Type B pancreatic cell (in vitro differentiated cells): ENCODE results near the gene CCDC159. TPM values are rescaled to one million over a fixed set of nuclear protein-coding genes. Genes with fewer than 3 reads are reported as not detected.

Experiments used
- DNase-seq: peaks from one replicate; pipeline ENCODE4 v3.0.0; 2021; ENCODE audit warnings: mixed read lengths; ENCODE audit not compliant: unreplicated experiment; ENCODE audit errors: extremely low spot score
- H3K27ac Mint-ChIP-seq: 2 replicates; pipeline ENCODE4 v1.8.0; 2021; ENCODE audit warnings: mild to moderate bottlenecking, mixed read lengths
- H3K27me3 Mint-ChIP-seq: 2 replicates; pipeline ENCODE4 v1.8.0; 2021; ENCODE audit warnings: mixed read lengths
- H3K36me3 Mint-ChIP-seq: 2 replicates; pipeline ENCODE4 v1.8.0; 2021; ENCODE audit warnings: mixed read lengths
- H3K4me1 Mint-ChIP-seq: one replicate; pipeline ENCODE4 v1.8.0; 2021; ENCODE audit warnings: mixed read lengths; ENCODE audit not compliant: unreplicated experiment
- H3K4me3 Mint-ChIP-seq: 2 replicates; pipeline ENCODE4 v1.8.0; 2021; ENCODE audit warnings: mild to moderate bottlenecking, mixed read lengths
- H3K9me3 Mint-ChIP-seq: 2 replicates; pipeline ENCODE4 v1.8.0; 2021; ENCODE audit warnings: mixed read lengths
- total RNA-seq: library from RNA; stranded (reverse); gene quantifications from 2 replicates; pipeline ENCODE4 v1.2.1, GENCODE V29; 2021; ENCODE audit warnings: low replicate concordance
- TF ChIP-seq, protein P1 (sequence below): fragments of 200-600 bp; sonication (generic); conservative IDR thresholded peaks from 2 replicates; pipeline ENCODE4 v1.5.0; 2021; ENCODE audit warnings: antibody characterized with exemption, mild to moderate bottlenecking

CCDC159 gene
- total RNA-seq, 1 donor from 2014 or later = 12.1 TPM

GRCh38 chr19:11390933-11391680 is 44.8 kb downstream of the CCDC159 start:
- Mint-ChIP-seq H3K27ac (no peak overlapping the region), H3K36me3 (peaks cover 5% of the 10 kb centered on the region), H3K27me3 (peaks cover 4% of the 10 kb centered on the region), H3K9me3 (no peaks in the 10 kb centered on the region), H3K4me3 (no peak overlapping the region), H3K4me1 (no peaks in the 10 kb centered on the region)
- TF ChIP-seq, protein P1, sequence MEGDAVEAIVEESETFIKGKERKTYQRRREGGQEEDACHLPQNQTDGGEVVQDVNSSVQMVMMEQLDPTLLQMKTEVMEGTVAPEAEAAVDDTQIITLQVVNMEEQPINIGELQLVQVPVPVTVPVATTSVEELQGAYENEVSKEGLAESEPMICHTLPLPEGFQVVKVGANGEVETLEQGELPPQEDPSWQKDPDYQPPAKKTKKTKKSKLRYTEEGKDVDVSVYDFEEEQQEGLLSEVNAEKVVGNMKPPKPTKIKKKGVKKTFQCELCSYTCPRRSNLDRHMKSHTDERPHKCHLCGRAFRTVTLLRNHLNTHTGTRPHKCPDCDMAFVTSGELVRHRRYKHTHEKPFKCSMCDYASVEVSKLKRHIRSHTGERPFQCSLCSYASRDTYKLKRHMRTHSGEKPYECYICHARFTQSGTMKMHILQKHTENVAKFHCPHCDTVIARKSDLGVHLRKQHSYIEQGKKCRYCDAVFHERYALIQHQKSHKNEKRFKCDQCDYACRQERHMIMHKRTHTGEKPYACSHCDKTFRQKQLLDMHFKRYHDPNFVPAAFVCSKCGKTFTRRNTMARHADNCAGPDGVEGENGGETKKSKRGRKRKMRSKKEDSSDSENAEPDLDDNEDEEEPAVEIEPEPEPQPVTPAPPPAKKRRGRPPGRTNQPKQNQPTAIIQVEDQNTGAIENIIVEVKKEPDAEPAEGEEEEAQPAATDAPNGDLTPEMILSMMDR = no peak
- DNase-seq = no peak

- Mint-ChIP-seq H3K4me1 (no peaks in the 10 kb centered on the region), H3K27ac (no peak overlapping the region), H3K27me3 (peaks cover 4% of the 10 kb centered on the region), H3K4me3 (no peak overlapping the region), H3K36me3 (peaks cover 5% of the 10 kb centered on the region), H3K9me3 (no peaks in the 10 kb centered on the region)
- DNase-seq = no peak
- TF ChIP-seq, protein P1 = no peak
Measured at GRCh38 chr19:11397089-11397610, 50.8 kb downstream of the CCDC159 start.

- no peak for DNase-seq
- Mint-ChIP-seq H3K27me3 (peaks cover 4% of the 10 kb centered on the region), H3K36me3 (peaks cover 5% of the 10 kb centered on the region), H3K9me3 (no peaks in the 10 kb centered on the region), H3K27ac (no peak overlapping the region), H3K4me1 (peaks cover 2% of the 10 kb centered on the region), H3K4me3 (no peak overlapping the region)
- TF ChIP-seq, protein P1 = no peak
Measured at GRCh38 chr19:11399667-11400066, 53.3 kb downstream of the CCDC159 start.

- H3K27ac Mint-ChIP-seq = no peak overlapping the region
- no peaks in the 10 kb centered on the region for H3K27me3 Mint-ChIP-seq
- TF ChIP-seq, protein P1 = no peak
- H3K36me3 Mint-ChIP-seq = no peaks in the 10 kb centered on the region
- H3K4me3 Mint-ChIP-seq = no peak overlapping the region
- peaks cover 7% of the 10 kb centered on the region for H3K4me1 Mint-ChIP-seq
- no peak for DNase-seq
- no peaks in the 10 kb centered on the region for H3K9me3 Mint-ChIP-seq
Measured at GRCh38 chr19:11400798-11401197, 54.5 kb downstream of the CCDC159 start.

- no peaks in the 10 kb centered on the region for H3K27me3 Mint-ChIP-seq
- H3K27ac Mint-ChIP-seq = no peak overlapping the region
- no peaks in the 10 kb centered on the region for H3K36me3 Mint-ChIP-seq
- TF ChIP-seq, protein P1 = no peak
- no peak for DNase-seq
- no peaks in the 10 kb centered on the region for H3K9me3 Mint-ChIP-seq
- H3K4me1 Mint-ChIP-seq = peaks cover 7% of the 10 kb centered on the region
- H3K4me3 Mint-ChIP-seq = no peak overlapping the region
Measured at GRCh38 chr19:11401808-11402543, 55.7 kb downstream of the CCDC159 start.

Other genes with a start within 250 kb of the CCDC159 start
- gene SPC24, start 190.7 kb upstream of the CCDC159 start, total RNA-seq = 15.0 and 43.2 TPM in 2 replicates
- gene KANK2, start 149.0 kb upstream of the CCDC159 start, total RNA-seq = 17.6 and 55.3 TPM in 2 replicates
- not detected in 2 replicates for gene ANGPTL8, start 106.9 kb upstream of the CCDC159 start, total RNA-seq
- gene DOCK6, start 84.0 kb upstream of the CCDC159 start, total RNA-seq = 43.6 and 58.9 TPM in 2 replicates
- gene TSPAN16, start 50.4 kb upstream of the CCDC159 start, total RNA-seq = not detected in 2 replicates
- gene RAB3D, start 6.9 kb upstream of the CCDC159 start, total RNA-seq = 45.3 and 77.5 TPM in 2 replicates
- 58.6 and 68.3 TPM in 2 replicates for gene TMEM205, start 251 bp upstream of the CCDC159 start, total RNA-seq
- 11.1 and 15.9 TPM in 2 replicates for gene PLPPR2, start 8.9 kb downstream of the CCDC159 start, total RNA-seq
- gene SWSAP1, start 28.1 kb downstream of the CCDC159 start, total RNA-seq = 2.7 and 4.3 TPM in 2 replicates
- 9.2 and 11.4 TPM in 2 replicates for gene EPOR, start 37.8 kb downstream of the CCDC159 start, total RNA-seq
- gene RGL3, start 72.8 kb downstream of the CCDC159 start, total RNA-seq = 44.8 and 49.6 TPM in 2 replicates
- gene ODAD3, start 88.6 kb downstream of the CCDC159 start, total RNA-seq = 1.0 and 2.2 TPM in 2 replicates
- 342 and 403 TPM in 2 replicates for gene PRKCSH, start 89.1 kb downstream of the CCDC159 start, total RNA-seq
- 1.7 and 3.3 TPM in 2 replicates for gene ELAVL3, start 134.5 kb downstream of the CCDC159 start, total RNA-seq
- gene ZNF653, start 159.3 kb downstream of the CCDC159 start, total RNA-seq = 11.5 and 13.4 TPM in 2 replicates
- gene ECSIT, start 182.6 kb downstream of the CCDC159 start, total RNA-seq = 40.8 and 42.1 TPM in 2 replicates
- gene CNN1, start 192.3 kb downstream of the CCDC159 start, total RNA-seq = 2.3 and 7.9 TPM in 2 replicates
- 51.3 and 57.1 TPM in 2 replicates for gene ELOF1, start 212.7 kb downstream of the CCDC159 start, total RNA-seq
- gene ACP5, start 231.1 kb downstream of the CCDC159 start, total RNA-seq = 3.2 and 6.0 TPM in 2 replicates